ENCODE data around the gene PRKAR2B. TPM values are rescaled to one million over a fixed set of nuclear protein-coding genes. Genes with fewer than 3 reads are reported as not detected.

Gene PRKAR2B
- total and polyA plus RNA-seq, 2 experiments from 2014 or later = 48.8 to 50.6 TPM

GRCh38 chr7:107128217-107128616 is 83.7 kb downstream of the PRKAR2B start:
- TF ChIP-seq, protein P1, sequence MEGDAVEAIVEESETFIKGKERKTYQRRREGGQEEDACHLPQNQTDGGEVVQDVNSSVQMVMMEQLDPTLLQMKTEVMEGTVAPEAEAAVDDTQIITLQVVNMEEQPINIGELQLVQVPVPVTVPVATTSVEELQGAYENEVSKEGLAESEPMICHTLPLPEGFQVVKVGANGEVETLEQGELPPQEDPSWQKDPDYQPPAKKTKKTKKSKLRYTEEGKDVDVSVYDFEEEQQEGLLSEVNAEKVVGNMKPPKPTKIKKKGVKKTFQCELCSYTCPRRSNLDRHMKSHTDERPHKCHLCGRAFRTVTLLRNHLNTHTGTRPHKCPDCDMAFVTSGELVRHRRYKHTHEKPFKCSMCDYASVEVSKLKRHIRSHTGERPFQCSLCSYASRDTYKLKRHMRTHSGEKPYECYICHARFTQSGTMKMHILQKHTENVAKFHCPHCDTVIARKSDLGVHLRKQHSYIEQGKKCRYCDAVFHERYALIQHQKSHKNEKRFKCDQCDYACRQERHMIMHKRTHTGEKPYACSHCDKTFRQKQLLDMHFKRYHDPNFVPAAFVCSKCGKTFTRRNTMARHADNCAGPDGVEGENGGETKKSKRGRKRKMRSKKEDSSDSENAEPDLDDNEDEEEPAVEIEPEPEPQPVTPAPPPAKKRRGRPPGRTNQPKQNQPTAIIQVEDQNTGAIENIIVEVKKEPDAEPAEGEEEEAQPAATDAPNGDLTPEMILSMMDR (conservative IDR thresholded peaks at IDR 0.05; ENCODE audit: low read depth in 2 of 2) = 0 out of 4 replicates have a peak, but pooled peaks of 1 of the 2 experiments have one; percentile 3
- TF ChIP-seq ZNF331 (CRISPR knock-in tag; IDR thresholded peaks at IDR 0.05; ENCODE audit: low read depth) = no peak
- TF ChIP-seq ZNF114 (CRISPR knock-in tag; IDR thresholded peaks at IDR 0.05) = no peak
- no peak for TF ChIP-seq JUNB (IDR thresholded peaks at IDR 0.05; ENCODE audit: unreplicated experiment)
- Mint-ChIP-seq H3K4me1 (peaks cover 47% of the 10 kb centered on the region), H3K4me3 (no peak overlapping the region), H3K36me3 (ENCODE audit: low read depth) (0 out of 3 replicates have a peak, but pooled peaks cover 4% of the 10 kb centered on the region), H3K9me3 (no peaks in the 10 kb centered on the region), H3K27ac (no peak overlapping the region), H3K27me3 (ENCODE audit: insufficient read depth, low read depth, poor library complexity) (peaks cover 3% of the 10 kb centered on the region)
- H3K4me2 ChIP-seq = no peak overlapping the region
- H3K4me1 ChIP-seq (ENCODE audit: insufficient read depth) = peaks cover 18% of the 10 kb centered on the region; the same call in 1 of the 2 replicates
- H3F3A ChIP-seq (replicated peaks; ENCODE audit: low read depth) = no peaks in the 10 kb centered on the region
- no peaks in the 10 kb centered on the region for H3K27me3 ChIP-seq (ENCODE audit: insufficient read depth)
- no peaks in the 10 kb centered on the region for H3K36me3 ChIP-seq (ENCODE audit: insufficient read depth)
- no peak overlapping the region for H3K27ac ChIP-seq (ENCODE audit: low read depth)
- DNase-seq (ENCODE audit: low spot score) (no peak), ATAC-seq (no peak)
- no peak overlapping the region for H3K4me3 ChIP-seq
- H2AFZ ChIP-seq = no peak overlapping the region
- 0 out of 2 replicates have a peak, but pooled peaks cover 2% of the 10 kb centered on the region for H3K9me2 ChIP-seq (ENCODE audit: insufficient read depth)
- no peaks in the 10 kb centered on the region for H3K79me2 ChIP-seq (replicated peaks; ENCODE audit: insufficient read depth)
- no peaks in the 10 kb centered on the region for H4K20me1 ChIP-seq (replicated peaks; ENCODE audit: insufficient read depth)

- 0 out of 2 replicates have a peak, but pooled peaks cover 2% of the 10 kb centered on the region for H3K9me2 ChIP-seq (ENCODE audit: insufficient read depth)
- H3F3A ChIP-seq (replicated peaks; ENCODE audit: low read depth) = no peaks in the 10 kb centered on the region
- ATAC-seq = no peak
- H3K79me2 ChIP-seq (replicated peaks; ENCODE audit: insufficient read depth) = no peaks in the 10 kb centered on the region
- no peak overlapping the region for H3K27ac ChIP-seq (ENCODE audit: low read depth)
- H3K9me3 Mint-ChIP-seq = no peaks in the 10 kb centered on the region
- peaks cover 3% of the 10 kb centered on the region for H3K27me3 Mint-ChIP-seq (ENCODE audit: insufficient read depth, low read depth, poor library complexity)
- H3K4me3 ChIP-seq = no peak overlapping the region
- peaks cover 18% of the 10 kb centered on the region; the same call in 1 of the 2 replicates for H3K4me1 ChIP-seq (ENCODE audit: insufficient read depth)
- H2AFZ ChIP-seq = no peak overlapping the region
- H4K20me1 ChIP-seq (replicated peaks; ENCODE audit: insufficient read depth) = no peaks in the 10 kb centered on the region
- no peaks in the 10 kb centered on the region for H3K36me3 ChIP-seq (ENCODE audit: insufficient read depth)
- DNase-seq (ENCODE audit: low spot score) = no peak
- H3K36me3 Mint-ChIP-seq (ENCODE audit: low read depth) = 0 out of 3 replicates have a peak, but pooled peaks cover 4% of the 10 kb centered on the region
- H3K27ac Mint-ChIP-seq = no peak overlapping the region
- H3K4me2 ChIP-seq = no peak overlapping the region
- peaks cover 47% of the 10 kb centered on the region for H3K4me1 Mint-ChIP-seq
- no peaks in the 10 kb centered on the region for H3K27me3 ChIP-seq (ENCODE audit: insufficient read depth)
- no peak overlapping the region for H3K4me3 Mint-ChIP-seq
- TF ChIP-seq, protein P2, sequence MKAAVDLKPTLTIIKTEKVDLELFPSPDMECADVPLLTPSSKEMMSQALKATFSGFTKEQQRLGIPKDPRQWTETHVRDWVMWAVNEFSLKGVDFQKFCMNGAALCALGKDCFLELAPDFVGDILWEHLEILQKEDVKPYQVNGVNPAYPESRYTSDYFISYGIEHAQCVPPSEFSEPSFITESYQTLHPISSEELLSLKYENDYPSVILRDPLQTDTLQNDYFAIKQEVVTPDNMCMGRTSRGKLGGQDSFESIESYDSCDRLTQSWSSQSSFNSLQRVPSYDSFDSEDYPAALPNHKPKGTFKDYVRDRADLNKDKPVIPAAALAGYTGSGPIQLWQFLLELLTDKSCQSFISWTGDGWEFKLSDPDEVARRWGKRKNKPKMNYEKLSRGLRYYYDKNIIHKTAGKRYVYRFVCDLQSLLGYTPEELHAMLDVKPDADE (IDR thresholded peaks at IDR 0.05) = no peak
- TF ChIP-seq, protein P3, sequence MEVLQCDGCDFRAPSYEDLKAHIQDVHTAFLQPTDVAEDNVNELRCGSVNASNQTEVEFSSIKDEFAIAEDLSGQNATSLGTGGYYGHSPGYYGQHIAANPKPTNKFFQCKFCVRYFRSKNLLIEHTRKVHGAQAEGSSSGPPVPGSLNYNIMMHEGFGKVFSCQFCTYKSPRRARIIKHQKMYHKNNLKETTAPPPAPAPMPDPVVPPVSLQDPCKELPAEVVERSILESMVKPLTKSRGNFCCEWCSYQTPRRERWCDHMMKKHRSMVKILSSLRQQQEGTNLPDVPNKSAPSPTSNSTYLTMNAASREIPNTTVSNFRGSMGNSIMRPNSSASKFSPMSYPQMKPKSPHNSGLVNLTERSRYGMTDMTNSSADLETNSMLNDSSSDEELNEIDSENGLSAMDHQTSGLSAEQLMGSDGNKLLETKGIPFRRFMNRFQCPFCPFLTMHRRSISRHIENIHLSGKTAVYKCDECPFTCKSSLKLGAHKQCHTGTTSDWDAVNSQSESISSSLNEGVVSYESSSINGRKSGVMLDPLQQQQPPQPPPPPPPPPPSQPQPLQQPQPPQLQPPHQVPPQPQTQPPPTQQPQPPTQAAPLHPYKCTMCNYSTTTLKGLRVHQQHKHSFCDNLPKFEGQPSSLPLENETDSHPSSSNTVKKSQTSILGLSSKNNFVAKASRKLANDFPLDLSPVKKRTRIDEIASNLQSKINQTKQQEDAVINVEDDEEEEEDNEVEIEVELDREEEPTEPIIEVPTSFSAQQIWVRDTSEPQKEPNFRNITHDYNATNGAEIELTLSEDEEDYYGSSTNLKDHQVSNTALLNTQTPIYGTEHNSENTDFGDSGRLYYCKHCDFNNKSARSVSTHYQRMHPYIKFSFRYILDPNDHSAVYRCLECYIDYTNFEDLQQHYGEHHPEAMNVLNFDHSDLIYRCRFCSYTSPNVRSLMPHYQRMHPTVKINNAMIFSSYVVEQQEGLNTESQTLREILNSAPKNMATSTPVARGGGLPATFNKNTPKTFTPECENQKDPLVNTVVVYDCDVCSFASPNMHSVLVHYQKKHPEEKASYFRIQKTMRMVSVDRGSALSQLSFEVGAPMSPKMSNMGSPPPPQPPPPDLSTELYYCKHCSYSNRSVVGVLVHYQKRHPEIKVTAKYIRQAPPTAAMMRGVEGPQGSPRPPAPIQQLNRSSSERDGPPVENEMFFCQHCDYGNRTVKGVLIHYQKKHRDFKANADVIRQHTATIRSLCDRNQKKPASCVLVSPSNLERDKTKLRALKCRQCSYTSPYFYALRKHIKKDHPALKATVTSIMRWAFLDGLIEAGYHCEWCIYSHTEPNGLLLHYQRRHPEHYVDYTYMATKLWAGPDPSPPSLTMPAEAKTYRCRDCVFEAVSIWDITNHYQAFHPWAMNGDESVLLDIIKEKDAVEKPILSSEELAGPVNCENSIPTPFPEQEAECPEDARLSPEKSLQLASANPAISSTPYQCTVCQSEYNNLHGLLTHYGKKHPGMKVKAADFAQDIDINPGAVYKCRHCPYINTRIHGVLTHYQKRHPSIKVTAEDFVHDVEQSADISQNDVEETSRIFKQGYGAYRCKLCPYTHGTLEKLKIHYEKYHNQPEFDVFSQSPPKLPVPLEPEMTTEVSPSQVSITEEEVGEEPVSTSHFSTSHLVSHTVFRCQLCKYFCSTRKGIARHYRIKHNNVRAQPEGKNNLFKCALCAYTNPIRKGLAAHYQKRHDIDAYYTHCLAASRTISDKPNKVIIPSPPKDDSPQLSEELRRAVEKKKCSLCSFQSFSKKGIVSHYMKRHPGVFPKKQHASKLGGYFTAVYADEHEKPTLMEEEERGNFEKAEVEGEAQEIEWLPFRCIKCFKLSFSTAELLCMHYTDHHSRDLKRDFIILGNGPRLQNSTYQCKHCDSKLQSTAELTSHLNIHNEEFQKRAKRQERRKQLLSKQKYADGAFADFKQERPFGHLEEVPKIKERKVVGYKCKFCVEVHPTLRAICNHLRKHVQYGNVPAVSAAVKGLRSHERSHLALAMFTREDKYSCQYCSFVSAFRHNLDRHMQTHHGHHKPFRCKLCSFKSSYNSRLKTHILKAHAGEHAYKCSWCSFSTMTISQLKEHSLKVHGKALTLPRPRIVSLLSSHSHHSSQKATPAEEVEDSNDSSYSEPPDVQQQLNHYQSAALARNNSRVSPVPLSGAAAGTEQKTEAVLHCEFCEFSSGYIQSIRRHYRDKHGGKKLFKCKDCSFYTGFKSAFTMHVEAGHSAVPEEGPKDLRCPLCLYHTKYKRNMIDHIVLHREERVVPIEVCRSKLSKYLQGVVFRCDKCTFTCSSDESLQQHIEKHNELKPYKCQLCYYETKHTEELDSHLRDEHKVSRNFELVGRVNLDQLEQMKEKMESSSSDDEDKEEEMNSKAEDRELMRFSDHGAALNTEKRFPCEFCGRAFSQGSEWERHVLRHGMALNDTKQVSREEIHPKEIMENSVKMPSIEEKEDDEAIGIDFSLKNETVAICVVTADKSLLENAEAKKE (CRISPR knock-in tag; IDR thresholded peaks at IDR 0.05) = no peak
- TF ChIP-seq ZNF331 (CRISPR knock-in tag; IDR thresholded peaks at IDR 0.05; ENCODE audit: low read depth) (no peak), EZH2 (IDR thresholded peaks at IDR 0.05; ENCODE audit: low read depth, unreplicated experiment) (no peak), EZH2phosphoT487 (IDR thresholded peaks at IDR 0.05; ENCODE audit: unreplicated experiment) (no peak), STAT1 (IDR thresholded peaks at IDR 0.05; ENCODE audit: unreplicated experiment) (no peak), CREB1 (CRISPR knock-in tag; IDR thresholded peaks at IDR 0.05; ENCODE audit: low read depth) (no peak)
- TF ChIP-seq, protein P1 (conservative IDR thresholded peaks at IDR 0.05; ENCODE audit: low read depth in 2 of 2) = no peak
Observed at GRCh38 chr7:107128748-107129147, 84.2 kb downstream of the PRKAR2B start.

Data from GM23338 (cell line).